ENCODE measurements around the gene KLHL12. TPM values are rescaled to one million over a fixed set of nuclear protein-coding genes. Genes with fewer than 3 reads are reported as not detected.

Gene KLHL12
- total and polyA plus RNA-seq, 10 of the 15 experiments (the other 5 are each of a cell fraction or from before 2014, with no cell fraction given) = 16.0 to 53.8 (median 30.3) TPM

- TF ChIP-seq GABPA (IDR thresholded peaks at IDR 0.05; ENCODE audit: low read depth) (no peak), ZNF592 (IDR thresholded peaks at IDR 0.05) (no peak), ETV6 (conservative IDR thresholded peaks at IDR 0.05 in 1 of 2, IDR thresholded peaks at IDR 0.05 in 1 of 2; ENCODE audit: borderline replicate concordance in 1 of 2, low read depth in 1 of 2) (no peak)
Measured at GRCh38 chr1:202945483-202945882, 18.4 kb upstream of the KLHL12 start (continued).

- no peak for FAIRE-seq
- CTCF ChIA-PET = interaction anchor here (0.9 kb wide), 1 partner anchor 17 kb away, joined by 3 read pairs; the partner anchor contains the start of gene KLHL12
- H3K36me3 ChIP-seq (ENCODE audit: control insufficient read depth in 2 of 2, insufficient read depth in 2 of 2, low read length in 1 of 2) = peaks cover 13 to 33% of the 10 kb centered on the region in 2 experiments
Measured at GRCh38 chr1:202944438-202944921, 17.4 kb upstream of the KLHL12 start.

More at GRCh38 chr1:202944438-202944921, 17.4 kb upstream of the KLHL12 start:
- H3K79me2 ChIP-seq (ENCODE audit: control insufficient read depth, insufficient read depth, low read length) = no peaks in the 10 kb centered on the region
- H3K4me1 ChIP-seq (ENCODE audit: control insufficient read depth, insufficient read depth, low read length) = no peaks in the 10 kb centered on the region
- H3K27ac ChIP-seq (ENCODE audit: control insufficient read depth, insufficient read depth) = no peak overlapping the region
- TF ChIP-seq RUNX3 (IDR thresholded peaks at IDR 0.05; ENCODE audit: low read length) (no peak), ZBTB4 (CRISPR knock-in tag; IDR thresholded peaks at IDR 0.05) (no peak), BACH1 (IDR thresholded peaks at IDR 0.05; ENCODE audit: borderline replicate concordance) (no peak), SP1 (IDR thresholded peaks at IDR 0.05; ENCODE audit: low read depth, low read length) (no peak), ZSCAN29 (IDR thresholded peaks at IDR 0.05) (no peak), SREBF2 (IDR thresholded peaks at IDR 0.05; ENCODE audit: low read length) (no peak)
- no peak overlapping the region for H3K9ac ChIP-seq (ENCODE audit: control insufficient read depth, insufficient read depth, low read length)
- 97% methylated on average over 5 of the region's 5 CpGs for WGBS (ENCODE audit: insufficient coverage, insufficient replicate concordance, low lambda C conversion rate, missing lambda C conversion rate)
- no peaks in the 10 kb centered on the region for H3K9me3 ChIP-seq (replicated peaks; ENCODE audit: control insufficient read depth, insufficient read depth, low read length)
- no peak overlapping the region for H3K4me3 ChIP-seq
- H3K4me2 ChIP-seq (ENCODE audit: control insufficient read depth, insufficient read depth) = no peak overlapping the region
- ATAC-seq = no peak
- H2AFZ ChIP-seq (ENCODE audit: control insufficient read depth, low read depth, low read length) = no peak overlapping the region
- H4K20me1 ChIP-seq (ENCODE audit: control insufficient read depth, insufficient read depth) = no peaks in the 10 kb centered on the region
- intact Hi-C loops (cut with micrococcal nuclease; ENCODE audit: unreplicated experiment) (no loop called here), in situ Hi-C loops (cut with MboI) (no loop called here)
- ChIA-PET POLR2A (no interaction called here), RAD21 (ENCODE audit: unreplicated experiment) (no interaction called here), SMC1A (ENCODE audit: uncharacterized antibody, unreplicated experiment) (interaction anchor here (0.9 to 1.9 kb wide), 3 partner anchors 8 to 16 kb away, joined by 4 to 6 read pairs (median 6); no protein-coding TSS in a partner anchor)
- DNase-seq (ENCODE audit: low read depth, low spot score) = no peak
- no TSS peak for BruUV-seq (replicated peaks)
- no peaks in the 10 kb centered on the region for H3K27me3 ChIP-seq (replicated peaks in 1 of 2; ENCODE audit: control insufficient read depth in 2 of 2, insufficient read depth in 2 of 2, low read length in 1 of 2)
